Activated CD4-positive, alpha-beta T cell treated with anti-CD3 and anti-CD28 coated beads, Interleukin-2, amount 50 U/mL, for 1 hour (primary cell): Measurements from ENCODE around the gene OR1E2.
"Not testable (repeated sequence)": the region's sequence is repeated elsewhere in the genome, so short reads cannot be mapped to it uniquely, and the experiment has no call there.

ENCODE experiments used
- DNase-seq: peaks from one replicate; pipeline ENCODE4 v3.0.0-alpha.2; 2020

The OR1E2 gene

GRCh38 chr17:3433741-3434140, at the start of gene OR1E2:
Gene OR1E2, minus strand, starts transcription at chr17:3433841. Its CDS starts 0 bp downstream, at chr17:3433841.
- no peak for DNase-seq

GRCh38 chr17:3482852-3483251, 49.2 kb upstream of the OR1E2 start:
- DNase-seq, result no peak

GRCh38 chr17:3479988-3480387, 46.3 kb upstream of the OR1E2 start:
- DNase-seq, result no peak

- no peak for DNase-seq
Measured at GRCh38 chr17:3475812-3476610, 42.4 kb upstream of the OR1E2 start, which contains the start of gene ASPA. Gene ASPA, plus strand, starts transcription at chr17:3475997. Its CDS starts 163 bp downstream, at chr17:3476160.

- DNase-seq, result no peak
Measured at GRCh38 chr17:3475251-3475685, 41.6 kb upstream of the OR1E2 start.

GRCh38 chr17:3474212-3474611, 40.6 kb upstream of the OR1E2 start:
- no peak for DNase-seq

- DNase-seq, result no peak
Measured at GRCh38 chr17:3472137-3472536, 38.5 kb upstream of the OR1E2 start.

GRCh38 chr17:3471599-3471998, 38.0 kb upstream of the OR1E2 start, which contains the start of gene SPATA22:
Gene SPATA22, minus strand, starts transcription at chr17:3471819. Its CDS starts 2,494 bp downstream, at chr17:3469325.
- DNase-seq, result no peak

GRCh38 chr17:3469529-3469928, 35.9 kb upstream of the OR1E2 start:
- DNase-seq, result no peak

- not testable (repeated sequence) for DNase-seq
Measured at GRCh38 chr17:3466355-3466754, 32.7 kb upstream of the OR1E2 start.

- no peak for DNase-seq
Measured at GRCh38 chr17:3448059-3448665, 14.5 kb upstream of the OR1E2 start.

- DNase-seq, result no peak
Measured at GRCh38 chr17:3447625-3448024, 14.0 kb upstream of the OR1E2 start.

GRCh38 chr17:3440451-3440850, 6.8 kb upstream of the OR1E2 start:
- DNase-seq, result no peak

- no peak for DNase-seq
Measured at GRCh38 chr17:3438368-3438767, 4.7 kb upstream of the OR1E2 start.

- DNase-seq, result not testable (repeated sequence)
Measured at GRCh38 chr17:3433215-3433614, 426 bp downstream of the OR1E2 start.

GRCh38 chr17:3418222-3418621, 15.4 kb downstream of the OR1E2 start:
- no peak for DNase-seq

- no peak for DNase-seq
Measured at GRCh38 chr17:3415610-3416009, 18.0 kb downstream of the OR1E2 start.

GRCh38 chr17:3412216-3412615, 21.4 kb downstream of the OR1E2 start:
- not testable (repeated sequence) for DNase-seq

GRCh38 chr17:3411070-3411469, 22.6 kb downstream of the OR1E2 start, which contains the start of gene OR3A3:
Gene OR3A3, plus strand, starts transcription at chr17:3411370.
- DNase-seq, result no peak

- DNase-seq, result not testable (repeated sequence)
Measured at GRCh38 chr17:3403856-3404255, 29.8 kb downstream of the OR1E2 start.

- DNase-seq, result no peak
Measured at GRCh38 chr17:3401786-3402185, 31.9 kb downstream of the OR1E2 start.

- DNase-seq, result no peak
Measured at GRCh38 chr17:3400055-3400454, 33.6 kb downstream of the OR1E2 start.

GRCh38 chr17:3398310-3398709, 35.3 kb downstream of the OR1E2 start, which contains the start of gene OR1E1:
Gene OR1E1, minus strand, starts transcription at chr17:3398410. Its CDS starts 0 bp downstream, at chr17:3398410.
- no peak for DNase-seq

- DNase-seq, result not testable (repeated sequence)
Measured at GRCh38 chr17:3397801-3398200, 35.8 kb downstream of the OR1E2 start.
